Measurements from ENCODE around the gene ENTR1. TPM values are rescaled to one million over a fixed set of nuclear protein-coding genes. Genes with fewer than 3 reads are reported as not detected.

The ENTR1 gene
- polyA plus RNA-seq, 1 donor from 2014 or later = 63.7 TPM

DNA sequence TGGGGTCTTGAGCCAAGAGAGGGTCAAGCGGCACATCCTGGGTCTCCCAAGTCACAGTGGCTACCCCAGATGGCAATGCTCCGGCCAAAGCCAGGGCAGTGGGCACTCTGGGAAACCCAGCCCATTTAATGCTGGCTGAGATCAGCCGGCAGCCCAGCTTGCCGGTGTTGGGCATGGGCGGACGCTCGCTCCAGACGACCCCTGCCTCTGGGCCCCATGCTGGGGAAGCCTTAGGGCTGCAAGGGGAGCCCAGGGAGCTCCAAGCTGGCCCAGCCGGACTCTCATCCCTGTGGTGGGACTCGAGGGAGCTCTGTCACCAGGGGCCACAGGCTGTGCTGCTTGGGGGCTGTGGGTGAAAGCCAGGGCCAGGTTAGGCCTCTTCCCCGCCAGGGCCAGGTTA, 31.0 kb downstream of the ENTR1 start:
- no peak overlapping the region for H2AFZ ChIP-seq (ENCODE audit: low read depth, low read length)
- H3K9me2 ChIP-seq (ENCODE audit: insufficient read depth, low read length) = no peaks in the 10 kb centered on the region
- no peaks in the 10 kb centered on the region for H3K9me3 ChIP-seq (ENCODE audit: low read length)
- H4K20me1 ChIP-seq (ENCODE audit: insufficient read depth) = no peaks in the 10 kb centered on the region
- no peaks in the 10 kb centered on the region for H3K79me2 ChIP-seq (replicated peaks; ENCODE audit: insufficient read depth, low read length)
- H3F3A ChIP-seq (ENCODE audit: insufficient read depth, low read length, poor library complexity, severe bottlenecking) = no peaks in the 10 kb centered on the region
- no peak overlapping the region for H3K9ac ChIP-seq (ENCODE audit: low read length)
- no peak for TF ChIP-seq TAF1 (IDR thresholded peaks at IDR 0.05; ENCODE audit: low read depth)
- TF ChIP-seq, protein P1, sequence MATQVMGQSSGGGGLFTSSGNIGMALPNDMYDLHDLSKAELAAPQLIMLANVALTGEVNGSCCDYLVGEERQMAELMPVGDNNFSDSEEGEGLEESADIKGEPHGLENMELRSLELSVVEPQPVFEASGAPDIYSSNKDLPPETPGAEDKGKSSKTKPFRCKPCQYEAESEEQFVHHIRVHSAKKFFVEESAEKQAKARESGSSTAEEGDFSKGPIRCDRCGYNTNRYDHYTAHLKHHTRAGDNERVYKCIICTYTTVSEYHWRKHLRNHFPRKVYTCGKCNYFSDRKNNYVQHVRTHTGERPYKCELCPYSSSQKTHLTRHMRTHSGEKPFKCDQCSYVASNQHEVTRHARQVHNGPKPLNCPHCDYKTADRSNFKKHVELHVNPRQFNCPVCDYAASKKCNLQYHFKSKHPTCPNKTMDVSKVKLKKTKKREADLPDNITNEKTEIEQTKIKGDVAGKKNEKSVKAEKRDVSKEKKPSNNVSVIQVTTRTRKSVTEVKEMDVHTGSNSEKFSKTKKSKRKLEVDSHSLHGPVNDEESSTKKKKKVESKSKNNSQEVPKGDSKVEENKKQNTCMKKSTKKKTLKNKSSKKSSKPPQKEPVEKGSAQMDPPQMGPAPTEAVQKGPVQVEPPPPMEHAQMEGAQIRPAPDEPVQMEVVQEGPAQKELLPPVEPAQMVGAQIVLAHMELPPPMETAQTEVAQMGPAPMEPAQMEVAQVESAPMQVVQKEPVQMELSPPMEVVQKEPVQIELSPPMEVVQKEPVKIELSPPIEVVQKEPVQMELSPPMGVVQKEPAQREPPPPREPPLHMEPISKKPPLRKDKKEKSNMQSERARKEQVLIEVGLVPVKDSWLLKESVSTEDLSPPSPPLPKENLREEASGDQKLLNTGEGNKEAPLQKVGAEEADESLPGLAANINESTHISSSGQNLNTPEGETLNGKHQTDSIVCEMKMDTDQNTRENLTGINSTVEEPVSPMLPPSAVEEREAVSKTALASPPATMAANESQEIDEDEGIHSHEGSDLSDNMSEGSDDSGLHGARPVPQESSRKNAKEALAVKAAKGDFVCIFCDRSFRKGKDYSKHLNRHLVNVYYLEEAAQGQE (IDR thresholded peaks at IDR 0.05; ENCODE audit: borderline replicate concordance) = no peak
- TF ChIP-seq EZH2 (IDR thresholded peaks at IDR 0.05; ENCODE audit: borderline replicate concordance, insufficient read depth, low read length, poor library complexity, severe bottlenecking) = no peak
- no peak for TF ChIP-seq EP300 (conservative IDR thresholded peaks at IDR 0.05; ENCODE audit: poor library complexity, severe bottlenecking)
- TF ChIP-seq, protein P2, sequence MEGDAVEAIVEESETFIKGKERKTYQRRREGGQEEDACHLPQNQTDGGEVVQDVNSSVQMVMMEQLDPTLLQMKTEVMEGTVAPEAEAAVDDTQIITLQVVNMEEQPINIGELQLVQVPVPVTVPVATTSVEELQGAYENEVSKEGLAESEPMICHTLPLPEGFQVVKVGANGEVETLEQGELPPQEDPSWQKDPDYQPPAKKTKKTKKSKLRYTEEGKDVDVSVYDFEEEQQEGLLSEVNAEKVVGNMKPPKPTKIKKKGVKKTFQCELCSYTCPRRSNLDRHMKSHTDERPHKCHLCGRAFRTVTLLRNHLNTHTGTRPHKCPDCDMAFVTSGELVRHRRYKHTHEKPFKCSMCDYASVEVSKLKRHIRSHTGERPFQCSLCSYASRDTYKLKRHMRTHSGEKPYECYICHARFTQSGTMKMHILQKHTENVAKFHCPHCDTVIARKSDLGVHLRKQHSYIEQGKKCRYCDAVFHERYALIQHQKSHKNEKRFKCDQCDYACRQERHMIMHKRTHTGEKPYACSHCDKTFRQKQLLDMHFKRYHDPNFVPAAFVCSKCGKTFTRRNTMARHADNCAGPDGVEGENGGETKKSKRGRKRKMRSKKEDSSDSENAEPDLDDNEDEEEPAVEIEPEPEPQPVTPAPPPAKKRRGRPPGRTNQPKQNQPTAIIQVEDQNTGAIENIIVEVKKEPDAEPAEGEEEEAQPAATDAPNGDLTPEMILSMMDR (IDR thresholded peaks at IDR 0.05; ENCODE audit: poor library complexity, severe bottlenecking) = no peak
- no peak for TF ChIP-seq POLR2AphosphoS5 (IDR thresholded peaks at IDR 0.05)
- TF ChIP-seq MXI1 (conservative IDR thresholded peaks at IDR 0.05; ENCODE audit: poor library complexity, severe bottlenecking) = no peak
- no peak for TF ChIP-seq SMC3 (conservative IDR thresholded peaks at IDR 0.05; ENCODE audit: poor library complexity)
- TF ChIP-seq RAD21 (conservative IDR thresholded peaks at IDR 0.05) = no peak
- no peak overlapping the region for H3K4me3 ChIP-seq (ENCODE audit: low read length)
- no peaks in the 10 kb centered on the region for H3K27me3 ChIP-seq (ENCODE audit: insufficient read depth, low read depth, low read length)
- no peak overlapping the region for H3K27ac ChIP-seq (ENCODE audit: low read length)
- H3K4me2 ChIP-seq (ENCODE audit: low read length) = no peak overlapping the region
- H3K36me3 ChIP-seq (ENCODE audit: insufficient read depth, low read length) = no peaks in the 10 kb centered on the region

DNA sequence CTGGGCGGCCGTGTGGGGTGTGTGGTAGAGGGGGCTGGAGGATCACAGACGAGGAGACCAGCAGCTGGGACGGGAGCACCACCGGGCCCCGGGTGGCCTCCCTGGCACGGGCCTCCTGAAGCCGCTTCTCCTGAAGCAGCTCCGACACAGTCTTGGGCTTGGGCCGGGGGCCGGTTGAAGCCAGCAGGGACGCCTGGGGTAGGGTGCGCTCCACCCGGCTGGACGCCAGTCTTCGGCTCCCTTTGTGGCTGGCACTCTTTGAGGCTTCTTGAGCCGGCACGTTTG, 31.5 kb downstream of the ENTR1 start:
- Histone ChIP-seq H3K27me3 (ENCODE audit: insufficient read depth, low read depth, low read length) (no peaks in the 10 kb centered on the region), H3K79me2 (replicated peaks; ENCODE audit: insufficient read depth, low read length) (no peaks in the 10 kb centered on the region), H3K27ac (ENCODE audit: low read length) (no peak overlapping the region), H3K9me3 (ENCODE audit: low read length) (no peaks in the 10 kb centered on the region), H3F3A (ENCODE audit: insufficient read depth, low read length, poor library complexity, severe bottlenecking) (no peaks in the 10 kb centered on the region), H2AFZ (ENCODE audit: low read depth, low read length) (no peak overlapping the region), H3K9me2 (ENCODE audit: insufficient read depth, low read length) (no peaks in the 10 kb centered on the region), H3K4me3 (ENCODE audit: low read length) (no peak overlapping the region), H3K36me3 (ENCODE audit: insufficient read depth, low read length) (no peaks in the 10 kb centered on the region), H3K4me2 (ENCODE audit: low read length) (no peak overlapping the region), H3K9ac (ENCODE audit: low read length) (no peak overlapping the region), H4K20me1 (ENCODE audit: insufficient read depth) (no peaks in the 10 kb centered on the region)
- TF ChIP-seq, protein P2 (IDR thresholded peaks at IDR 0.05; ENCODE audit: poor library complexity, severe bottlenecking) = no peak
- TF ChIP-seq RAD21 (conservative IDR thresholded peaks at IDR 0.05) = no peak
- no peak for TF ChIP-seq SMC3 (conservative IDR thresholded peaks at IDR 0.05; ENCODE audit: poor library complexity)
- TF ChIP-seq, protein P1 (IDR thresholded peaks at IDR 0.05; ENCODE audit: borderline replicate concordance) = no peak
- no peak for TF ChIP-seq MXI1 (conservative IDR thresholded peaks at IDR 0.05; ENCODE audit: poor library complexity, severe bottlenecking)

Data from neural cell (in vitro differentiated cells).